Esophagus squamous epithelium (tissue), 4 donors: ENCODE measurements around the gene PGC.

Experiments used
- CTCF ChIP-seq, 6 experiments: fragments of 450-650 bp in 4 of 6; fragments of 200-600 bp in 2 of 6; sonication (generic) in 2 of 6; IDR thresholded peaks; one replicate each; pipeline ENCODE4 v1.5.1; 2016 to 2019; ENCODE audit warnings: antibody characterized with exemption in 6 of 6, mild to moderate bottlenecking in 4 of 6, moderate library complexity in 4 of 6
- POLR2A ChIP-seq, 4 donors: fragments of 450-650 bp; IDR thresholded peaks; one replicate each; pipeline ENCODE4 v1.6.1; 2017; ENCODE audit warnings: antibody characterized with exemption in 4 of 4, mild to moderate bottlenecking in 4 of 4, moderate library complexity in 3 of 4

GRCh38 chr6:41727705-41728072 lies 19.5 kb downstream of the PGC start:
- TF ChIP-seq CTCF (IDR thresholded peaks at IDR 0.05) (no peak), POLR2A (IDR thresholded peaks at IDR 0.05) (no peak)
